Fibroblast of lung (primary cell): ENCODE measurements around the gene EMILIN2. TPM values are rescaled to one million over a fixed set of nuclear protein-coding genes. Genes with fewer than 3 reads are reported as not detected.

Source experiments
- DNase-seq, 2 donors: peaks; one replicate each; pipeline versions ENCODE4 v3.0.0 to v3.0.0-alpha.2; 2010; ENCODE audit warnings: low read depth in 2 of 2
- H2AFZ ChIP-seq: 2 replicates; pipeline ENCODE4 v1.5.1; 2012; ENCODE audit warnings: low read length, control low read depth, inconsistent platforms
- H3K27ac ChIP-seq: 2 replicates; pipeline ENCODE4 v1.5.1; 2011; ENCODE audit warnings: low read length, control low read depth; ENCODE audit not compliant: insufficient read depth
- H3K27me3 ChIP-seq: 2 replicates; pipeline ENCODE4 v1.5.1; 2011; ENCODE audit warnings: mild to moderate bottlenecking, low read length; ENCODE audit not compliant: control insufficient read depth, insufficient read depth
- H3K36me3 ChIP-seq: 2 replicates; pipeline ENCODE4 v1.5.1; 2011; ENCODE audit warnings: low read length; ENCODE audit not compliant: control insufficient read depth, insufficient read depth
- H3K4me1 ChIP-seq: 2 replicates; pipeline ENCODE4 v1.5.1; 2011; ENCODE audit warnings: low read length; ENCODE audit not compliant: control insufficient read depth, insufficient read depth; ENCODE audit errors: extremely low read depth
- H3K4me2 ChIP-seq: 2 replicates; pipeline ENCODE4 v1.5.1; 2011; ENCODE audit warnings: low read length, control low read depth; ENCODE audit not compliant: insufficient read depth; ENCODE audit errors: extremely low read depth
- H3K4me3 ChIP-seq, 4 experiments: fragments of 200-600 bp in 1 of 4; sonication (generic) in 1 of 4; replicated peaks in 1 of 4; 2 replicates each; pipeline ENCODE4 v1.5.1; 2011 to 2016; ENCODE audit warnings: low read length in 4 of 4, low read depth in 3 of 4, mild to moderate bottlenecking in 3 of 4, control low read depth in 2 of 4, inconsistent platforms in 1 of 4, mixed read lengths in 1 of 4; ENCODE audit not compliant: insufficient read depth in 1 of 4; ENCODE audit errors: control extremely low read depth in 1 of 4
- H3K79me2 ChIP-seq: 2 replicates; pipeline ENCODE4 v1.5.1; 2012; ENCODE audit warnings: mild to moderate bottlenecking, low read length, inconsistent platforms; ENCODE audit not compliant: control insufficient read depth, insufficient read depth
- H3K9ac ChIP-seq: 2 replicates; pipeline ENCODE4 v1.5.1; 2011; ENCODE audit warnings: mild to moderate bottlenecking, low read length, control low read depth; ENCODE audit not compliant: insufficient read depth
- H3K9me3 ChIP-seq: 2 replicates; pipeline ENCODE4 v1.5.1; 2012; ENCODE audit warnings: low read depth, low read length; ENCODE audit not compliant: control insufficient read depth, insufficient read depth
- H4K20me1 ChIP-seq: 2 replicates; pipeline ENCODE4 v1.5.1; 2011; ENCODE audit warnings: low read length; ENCODE audit not compliant: control insufficient read depth, insufficient read depth; ENCODE audit errors: extremely low read depth
- CTCF ChIP-seq, 2 donors: IDR thresholded peaks in 1 of 2; conservative IDR thresholded peaks in 1 of 2; 1 replicate in 1 of 2; 2 replicates in 1 of 2; pipeline ENCODE4 v1.5.1; 2011 to 2012; ENCODE audit warnings: low read length in 2 of 2, control low read depth in 1 of 2, inconsistent platforms in 1 of 2, low read depth in 1 of 2, mild to moderate bottlenecking in 1 of 2
- EZH2 ChIP-seq: IDR thresholded peaks from 2 replicates; pipeline ENCODE4 v1.5.1; 2012; ENCODE audit warnings: low read length, control low read depth, mild to moderate bottlenecking; ENCODE audit errors: missing control alignments
- polyA plus RNA-seq, 2 donors: library from polyadenylated mRNA; depleted of rRNA in 1 of 2; stranded (reverse) in 1 of 2; unstranded in 1 of 2; fragments of >200 nt; gene quantifications; 2 replicates each; pipeline ENCODE4 v1.2.1, GENCODE V29; 2011 to 2012; ENCODE audit warnings: missing spikeins in 1 of 2
- total RNA-seq: library from RNA; depleted of rRNA; stranded (reverse); fragments of >200 nt; gene quantifications from 2 replicates; pipeline ENCODE4 v1.2.1, GENCODE V29; 2014

The EMILIN2 gene
- total and polyA plus RNA-seq, 2 donors (not counting 1 experiment from before 2014, with no cell fraction given), result 8.7 to 11.1 TPM

GRCh38 chr18:2926528-2926927, 79.7 kb downstream of the EMILIN2 start:
- Histone ChIP-seq H3K27ac (no peak overlapping the region), H3K9me3 (no peaks in the 10 kb centered on the region), H3K36me3 (peaks cover 35% of the 10 kb centered on the region), H3K79me2 (no peaks in the 10 kb centered on the region), H3K4me1 (no peaks in the 10 kb centered on the region), H3K4me3 (no peak overlapping the region), H3K4me2 (no peak overlapping the region), H3K9ac (no peak overlapping the region), H2AFZ (no peak overlapping the region), H4K20me1 (no peaks in the 10 kb centered on the region), H3K27me3 (no peaks in the 10 kb centered on the region)
- TF ChIP-seq CTCF (conservative IDR thresholded peaks at IDR 0.05 in 1 of 2, IDR thresholded peaks at IDR 0.05 in 1 of 2; ENCODE audit: low read depth in 1 of 2, low read length in 2 of 2) (no peak), EZH2 (no peak)
- no peak for DNase-seq

GRCh38 chr18:2927745-2928144, 80.9 kb downstream of the EMILIN2 start:
- H3K9me3 ChIP-seq, result no peaks in the 10 kb centered on the region

More at GRCh38 chr18:2927745-2928144, 80.9 kb downstream of the EMILIN2 start:
- Histone ChIP-seq H3K4me1 (peaks cover 2% of the 10 kb centered on the region), H3K27me3 (no peaks in the 10 kb centered on the region), H3K9ac (no peak overlapping the region), H3K4me3 (no peak overlapping the region), H3K79me2 (no peaks in the 10 kb centered on the region), H3K27ac (no peak overlapping the region), H3K36me3 (peaks cover 35% of the 10 kb centered on the region), H2AFZ (no peak overlapping the region), H3K4me2 (no peak overlapping the region), H4K20me1 (no peaks in the 10 kb centered on the region)
- TF ChIP-seq EZH2 (no peak), CTCF (conservative IDR thresholded peaks at IDR 0.05 in 1 of 2, IDR thresholded peaks at IDR 0.05 in 1 of 2; ENCODE audit: low read depth in 1 of 2, low read length in 2 of 2) (no peak)
- no peak for DNase-seq
